ENCODE measurements around the gene NES. TPM values are rescaled to one million over a fixed set of nuclear protein-coding genes. Genes with fewer than 3 reads are reported as not detected.

The NES gene
- total RNA-seq, 4 donors from 2014 or later, result 4.3 to 10.4 (median 9.0) TPM

- TF ChIP-seq POLR2A (IDR thresholded peaks at IDR 0.05) (no peak), CTCF (IDR thresholded peaks at IDR 0.05) (no peak)
- no peaks in the 10 kb centered on the region for H3K27me3 ChIP-seq
- no peak for DNase-seq
- no peaks in the 10 kb centered on the region for H3K36me3 ChIP-seq
- 73% methylated on average over 6 of the region's 6 CpGs for WGBS, 2 donors
- peaks cover 0 to 21% of the 10 kb centered on the region in 2 donors for H3K4me1 ChIP-seq
- no peaks in the 10 kb centered on the region for H3K9me3 ChIP-seq
- no peak overlapping the region for H3K4me3 ChIP-seq (replicated peaks in 1 of 3)
- intact Hi-C loops (cut with DNase I), result no loop called here
- H3K27ac ChIP-seq, result peak overlapping the region in 2 of 3 donors; percentile 5 to 23
Measured at GRCh38 chr1:156670359-156670758, 6.8 kb downstream of the NES start.

DNA sequence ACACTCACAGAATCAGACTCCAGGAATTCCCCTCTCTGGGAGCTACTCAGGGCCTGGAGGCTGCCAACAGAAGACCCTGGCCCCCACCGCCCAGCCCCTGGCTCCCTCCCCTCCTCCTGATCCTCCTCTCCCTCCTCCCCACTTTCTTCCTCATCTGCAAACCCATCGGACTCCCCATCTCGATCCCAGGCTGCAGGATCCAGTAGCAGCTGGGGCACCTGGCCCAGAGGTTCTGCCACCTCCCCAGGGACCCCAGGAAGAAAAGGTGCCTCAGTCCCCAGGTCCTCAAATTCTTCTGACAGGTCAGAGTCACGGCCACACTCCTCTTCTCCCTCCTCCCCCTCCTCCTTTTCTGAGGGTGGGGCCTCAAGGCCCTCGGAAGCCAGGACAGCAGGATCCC, 7.4 kb downstream of the NES start:
- WGBS, 2 donors, result 63 to 65% methylated on average over 5 of the region's 5 CpGs
- no peak for DNase-seq
- Histone ChIP-seq H3K9me3 (no peaks in the 10 kb centered on the region), H3K4me3 (replicated peaks in 1 of 3) (no peak overlapping the region), H3K4me1 (peaks cover 0 to 26% of the 10 kb centered on the region in 2 donors), H3K27ac (no peak overlapping the region), H3K36me3 (no peaks in the 10 kb centered on the region), H3K27me3 (no peaks in the 10 kb centered on the region)
- intact Hi-C loops (cut with DNase I), result no loop called here
- TF ChIP-seq POLR2A (IDR thresholded peaks at IDR 0.05), result no peak

GRCh38 chr1:156668801-156669637, 8.2 kb downstream of the NES start:
- TF ChIP-seq POLR2A (IDR thresholded peaks at IDR 0.05), result no peak
- no peak for TF ChIP-seq CTCF (IDR thresholded peaks at IDR 0.05)
- Histone ChIP-seq H3K9me3 (no peaks in the 10 kb centered on the region), H3K4me3 (replicated peaks in 1 of 3) (no peak overlapping the region), H3K27me3 (no peaks in the 10 kb centered on the region), H3K4me1 (peaks cover 0 to 34% of the 10 kb centered on the region in 2 donors), H3K36me3 (no peaks in the 10 kb centered on the region), H3K27ac (peak overlapping the region in 2 of 3 donors; percentile 24 to 63)
- intact Hi-C loops (cut with DNase I), result no loop called here
- DNase-seq, result no peak
- whole genome bisulfite sequencing, 2 donors, result 69 to 80% methylated on average over 16 to 17 of the region's 17 CpGs

GRCh38 chr1:156667968-156668709, 9.1 kb downstream of the NES start:
- 89 to 90% methylated on average over 8 of the region's 9 CpGs for WGBS, 2 donors
- Histone ChIP-seq H3K9me3 (no peaks in the 10 kb centered on the region), H3K27ac (peak overlapping the region in 2 of 3 donors; percentile 61 to 63), H3K36me3 (no peaks in the 10 kb centered on the region), H3K27me3 (no peaks in the 10 kb centered on the region), H3K4me3 (replicated peaks in 1 of 3) (no peak overlapping the region), H3K4me1 (peaks cover 0 to 43% of the 10 kb centered on the region in 2 donors)
- TF ChIP-seq POLR2A (IDR thresholded peaks at IDR 0.05) (no peak), CTCF (IDR thresholded peaks at IDR 0.05) (no peak)
- DNase-seq, result no peak
- intact Hi-C loops (cut with DNase I), result no loop called here

DNA sequence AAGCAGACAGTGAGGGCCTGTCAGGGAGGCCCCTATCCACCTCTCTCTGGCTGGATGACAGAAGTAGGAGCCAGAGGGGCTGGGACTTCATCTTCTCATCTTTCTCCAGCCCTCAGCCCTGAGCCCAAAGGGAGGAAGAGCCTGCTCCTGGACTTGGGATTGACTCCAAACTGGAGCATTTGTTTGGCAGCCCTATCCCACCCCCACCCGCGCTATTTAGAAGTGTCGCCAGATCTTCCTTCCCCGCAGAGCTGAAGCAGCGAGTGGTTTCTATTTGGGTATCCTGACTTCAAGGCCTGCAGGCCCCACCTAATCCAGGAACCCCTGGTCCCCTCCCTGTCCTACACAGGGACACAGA, 9.6 kb downstream of the NES start:
- no peak for DNase-seq
- intact Hi-C loops (cut with DNase I), result no loop called here
- no peak for TF ChIP-seq CTCF (IDR thresholded peaks at IDR 0.05)
- TF ChIP-seq POLR2A (IDR thresholded peaks at IDR 0.05), result no peak
- Histone ChIP-seq H3K36me3 (no peaks in the 10 kb centered on the region), H3K4me1 (peaks cover 4 to 48% of the 10 kb centered on the region in 2 donors), H3K4me3 (replicated peaks in 1 of 3) (no peak overlapping the region), H3K27ac (peak overlapping the region; percentile 37 to 63 (median 61)), H3K9me3 (no peaks in the 10 kb centered on the region), H3K27me3 (no peaks in the 10 kb centered on the region)
- 65 to 86% methylated on average over 4 to 5 of the region's 5 CpGs for WGBS, 2 donors

Measured in thyroid gland (tissue), 4 donors.